Natural killer cell (primary cell): ENCODE measurements around the gene STX8. TPM values are rescaled to one million over a fixed set of nuclear protein-coding genes. Genes with fewer than 3 reads are reported as not detected.

ENCODE experiments used
- ATAC-seq, 3 donors: fragments of 150-1000 bp in 2 of 3; fragments of 200-7000 bp in 1 of 3; cut with Tn5 transposase; 1 replicate in 1 of 3; 2 replicates in 2 of 3; pipeline ENCODE4 v1.10.0; 2021; ENCODE audit warnings: mild to moderate bottlenecking in 2 of 3, moderate library complexity in 2 of 3
- DNase-seq, 2 donors: peaks; one replicate each; pipeline versions ENCODE4 v3.0.0 to v3.0.0-alpha.2; 2013 to 2021; ENCODE audit warnings: mixed read lengths in 1 of 2
- H3K27ac ChIP-seq: one replicate; pipeline ENCODE4 v1.5.1; 2013; ENCODE audit warnings: mild to moderate bottlenecking, low read length
- H3K27me3 ChIP-seq: one replicate; pipeline ENCODE4 v1.6.1; 2013; ENCODE audit warnings: low read length; ENCODE audit not compliant: control insufficient read depth, insufficient read depth
- H3K36me3 ChIP-seq: one replicate; pipeline ENCODE4 v1.6.1; 2013; ENCODE audit warnings: low read length; ENCODE audit not compliant: control insufficient read depth, insufficient read depth
- H3K4me1 ChIP-seq: one replicate; pipeline ENCODE4 v1.6.1; 2013; ENCODE audit warnings: low read length; ENCODE audit not compliant: control insufficient read depth, insufficient read depth
- H3K4me3 ChIP-seq: one replicate; pipeline ENCODE4 v1.5.1; 2013; ENCODE audit warnings: low read length
- H3K9me3 ChIP-seq: one replicate; pipeline ENCODE4 v1.6.1; 2013; ENCODE audit warnings: low read length; ENCODE audit not compliant: control insufficient read depth, insufficient read depth
- H3K27ac Mint-ChIP-seq, 2 donors: one replicate each; pipeline ENCODE4 v1.8.0; 2022; ENCODE audit warnings: mild to moderate bottlenecking in 2 of 2, mixed read lengths in 2 of 2, moderate library complexity in 1 of 2
- H3K27me3 Mint-ChIP-seq, 2 donors: one replicate each; pipeline ENCODE4 v1.8.0; 2022; ENCODE audit warnings: low read depth in 2 of 2, mixed read lengths in 2 of 2
- H3K36me3 Mint-ChIP-seq: one replicate; pipeline ENCODE4 v1.8.0; 2022; ENCODE audit warnings: mixed read lengths
- H3K4me1 Mint-ChIP-seq, 2 donors: one replicate each; pipeline ENCODE4 v1.8.0; 2022; ENCODE audit warnings: mixed read lengths in 2 of 2
- H3K4me3 Mint-ChIP-seq: one replicate; pipeline ENCODE4 v1.8.0; 2022; ENCODE audit warnings: mild to moderate bottlenecking, moderate library complexity, mixed read lengths
- H3K9me3 Mint-ChIP-seq, 2 donors: one replicate each; pipeline ENCODE4 v1.8.0; 2022; ENCODE audit warnings: mixed read lengths in 2 of 2
- WGBS: methylation state at CpG from one replicate; pipeline ENCODE4 v1.1.7; 2013; ENCODE audit warnings: missing lambda C conversion rate; ENCODE audit not compliant: insufficient coverage; 5-methylcytosine and 5-hydroxymethylcytosine counted together
- intact Hi-C: fragments of 100-400 bp; cut with micrococcal nuclease; formaldehyde crosslinking; loops from one replicate; pipeline ENCODE4 v1.14.2; 2022
- total RNA-seq, 4 donors: library from RNA; stranded (reverse); fragments of 120-200 nt in 1 of 4; gene quantifications; one replicate each; pipeline versions ENCODE4 v1.2.3 to v1.2.4, GENCODE V29; 2013 to 2022
- TF ChIP-seq, protein P1 (sequence below): fragments of 200-600 bp; IDR thresholded peaks from one replicate; pipeline ENCODE4 v1.8.0; 2022; ENCODE audit warnings: antibody characterized with exemption

The STX8 gene
- total RNA-seq, 3 donors from 2014 or later (not counting 1 experiment from before 2014, with no cell fraction given), result 96.3 to 141 (median 120) TPM

DNA sequence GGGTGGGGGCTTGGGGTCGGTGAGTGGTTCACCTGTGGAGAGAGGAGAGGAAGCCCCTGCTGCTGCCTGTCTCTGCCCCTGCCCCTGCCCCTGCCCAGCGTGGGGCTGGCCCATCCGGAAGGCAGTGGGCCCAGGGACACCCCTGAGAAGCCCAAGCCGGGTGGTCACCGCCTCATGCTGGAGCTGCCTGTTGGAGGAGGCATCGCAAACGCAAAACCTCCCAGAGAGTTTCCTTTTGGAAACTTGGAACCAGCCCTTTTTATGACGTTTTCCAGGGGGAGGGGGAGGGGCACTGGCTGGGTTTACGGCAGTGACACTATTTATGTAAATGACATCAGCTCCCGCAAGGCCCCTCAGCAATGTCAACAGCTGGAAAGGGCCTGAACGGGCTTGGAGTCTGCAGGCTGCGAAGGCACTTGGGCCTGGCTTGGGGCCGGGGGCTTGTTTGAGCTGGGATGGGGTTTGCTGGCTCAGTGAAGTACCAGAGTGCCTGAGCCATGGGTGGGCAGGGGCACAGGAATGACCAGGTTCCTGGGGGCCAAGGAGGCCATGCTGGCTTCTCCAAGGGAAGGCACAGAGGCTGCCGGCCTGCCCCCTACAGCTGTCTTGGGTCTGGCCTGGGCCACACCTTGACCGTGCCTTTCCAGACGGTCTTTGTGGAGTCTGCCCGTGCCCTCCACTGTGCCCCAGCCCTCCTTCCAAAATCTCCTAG lies 334.8 kb downstream of the STX8 start:
- intact Hi-C loops, result no loop called here
- Histone ChIP-seq H3K27me3 (no peaks in the 10 kb centered on the region), H3K4me3 (peak overlapping the region; percentile 10), H3K36me3 (no peaks in the 10 kb centered on the region), H3K9me3 (no peaks in the 10 kb centered on the region), H3K27ac (peak overlapping the region; percentile 32), H3K4me1 (peaks cover 25% of the 10 kb centered on the region)
- WGBS, result 84% methylated on average over 17 of the region's 17 CpGs
- TF ChIP-seq, protein P1, sequence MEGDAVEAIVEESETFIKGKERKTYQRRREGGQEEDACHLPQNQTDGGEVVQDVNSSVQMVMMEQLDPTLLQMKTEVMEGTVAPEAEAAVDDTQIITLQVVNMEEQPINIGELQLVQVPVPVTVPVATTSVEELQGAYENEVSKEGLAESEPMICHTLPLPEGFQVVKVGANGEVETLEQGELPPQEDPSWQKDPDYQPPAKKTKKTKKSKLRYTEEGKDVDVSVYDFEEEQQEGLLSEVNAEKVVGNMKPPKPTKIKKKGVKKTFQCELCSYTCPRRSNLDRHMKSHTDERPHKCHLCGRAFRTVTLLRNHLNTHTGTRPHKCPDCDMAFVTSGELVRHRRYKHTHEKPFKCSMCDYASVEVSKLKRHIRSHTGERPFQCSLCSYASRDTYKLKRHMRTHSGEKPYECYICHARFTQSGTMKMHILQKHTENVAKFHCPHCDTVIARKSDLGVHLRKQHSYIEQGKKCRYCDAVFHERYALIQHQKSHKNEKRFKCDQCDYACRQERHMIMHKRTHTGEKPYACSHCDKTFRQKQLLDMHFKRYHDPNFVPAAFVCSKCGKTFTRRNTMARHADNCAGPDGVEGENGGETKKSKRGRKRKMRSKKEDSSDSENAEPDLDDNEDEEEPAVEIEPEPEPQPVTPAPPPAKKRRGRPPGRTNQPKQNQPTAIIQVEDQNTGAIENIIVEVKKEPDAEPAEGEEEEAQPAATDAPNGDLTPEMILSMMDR, result no peak
- Mint-ChIP-seq H3K27ac (peak overlapping the region; percentile 23 to 85), H3K4me3 (peak overlapping the region; percentile 73), H3K27me3 (no peaks in the 10 kb centered on the region), H3K4me1 (peaks cover 17 to 26% of the 10 kb centered on the region in 2 donors), H3K9me3 (no peaks in the 10 kb centered on the region), H3K36me3 (no peaks in the 10 kb centered on the region)
- DNase-seq (peak in 1 of 2 donors; percentile 18), ATAC-seq (no peak)

DNA sequence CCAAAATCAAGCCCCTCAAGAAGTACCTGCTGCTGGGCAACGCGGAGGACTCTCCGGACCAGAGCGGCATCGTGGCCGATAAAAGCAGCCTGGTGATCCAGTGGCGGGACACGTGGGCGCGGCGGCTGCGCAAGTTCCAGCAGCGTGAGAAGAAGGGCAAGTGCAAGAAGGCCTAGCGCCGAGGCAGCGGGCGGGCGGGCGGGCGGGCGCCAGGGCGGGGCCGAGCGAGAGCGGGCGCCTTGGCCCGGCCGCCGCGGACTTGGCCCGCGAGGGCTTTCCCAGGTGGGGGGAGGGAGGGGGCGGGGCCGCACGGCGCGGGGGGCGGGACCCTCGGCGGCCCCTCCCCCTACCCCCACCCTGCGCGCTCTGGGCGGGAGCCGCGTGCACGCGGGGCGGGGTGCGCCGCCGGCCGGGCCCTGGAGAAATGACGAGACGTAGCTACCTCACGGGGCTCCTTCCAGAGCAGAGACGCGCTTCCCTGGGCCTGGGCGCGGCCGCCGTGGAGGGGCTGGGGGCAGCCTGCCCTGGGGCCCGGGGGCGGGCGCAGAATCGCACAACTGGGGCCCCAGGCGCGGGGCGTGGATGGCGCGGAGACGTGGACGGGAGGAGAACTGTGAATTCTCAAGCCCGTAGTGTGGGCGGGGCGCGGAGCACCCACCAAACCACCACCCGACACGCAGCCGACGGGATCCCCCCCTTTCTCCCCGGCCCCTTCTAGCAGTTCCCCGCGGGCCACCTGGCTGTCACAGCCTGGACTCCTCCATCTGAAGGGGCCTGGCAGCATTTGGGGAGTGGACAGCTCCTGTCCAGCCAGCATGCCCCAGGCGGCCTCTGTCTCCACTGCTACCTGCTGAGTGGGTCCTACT lies 335.6 kb downstream of the STX8 start:
- H3K9me3 Mint-ChIP-seq, result no peaks in the 10 kb centered on the region
- TF ChIP-seq, protein P1, result no peak
- DNase-seq, result peak; percentile 68 to 83
- peak; percentile 83 to 91 (median 84) for ATAC-seq
- WGBS, result 2% methylated on average over 71 of the region's 84 CpGs
- peak overlapping the region; percentile 64 to 85 for H3K27ac Mint-ChIP-seq
- H3K27ac ChIP-seq, result peak overlapping the region; percentile 36
- H3K36me3 ChIP-seq, result no peaks in the 10 kb centered on the region
- peaks cover 25% of the 10 kb centered on the region for H3K4me1 ChIP-seq
- peak overlapping the region; percentile 58 for H3K4me3 ChIP-seq
- no peaks in the 10 kb centered on the region for H3K36me3 Mint-ChIP-seq
- peaks cover 17 to 26% of the 10 kb centered on the region in 2 donors for H3K4me1 Mint-ChIP-seq
- intact Hi-C loops, result no loop called here
- H3K27me3 Mint-ChIP-seq, result no peaks in the 10 kb centered on the region
- no peaks in the 10 kb centered on the region for H3K27me3 ChIP-seq
- peak overlapping the region; percentile 85 for H3K4me3 Mint-ChIP-seq
- H3K9me3 ChIP-seq, result no peaks in the 10 kb centered on the region

DNA sequence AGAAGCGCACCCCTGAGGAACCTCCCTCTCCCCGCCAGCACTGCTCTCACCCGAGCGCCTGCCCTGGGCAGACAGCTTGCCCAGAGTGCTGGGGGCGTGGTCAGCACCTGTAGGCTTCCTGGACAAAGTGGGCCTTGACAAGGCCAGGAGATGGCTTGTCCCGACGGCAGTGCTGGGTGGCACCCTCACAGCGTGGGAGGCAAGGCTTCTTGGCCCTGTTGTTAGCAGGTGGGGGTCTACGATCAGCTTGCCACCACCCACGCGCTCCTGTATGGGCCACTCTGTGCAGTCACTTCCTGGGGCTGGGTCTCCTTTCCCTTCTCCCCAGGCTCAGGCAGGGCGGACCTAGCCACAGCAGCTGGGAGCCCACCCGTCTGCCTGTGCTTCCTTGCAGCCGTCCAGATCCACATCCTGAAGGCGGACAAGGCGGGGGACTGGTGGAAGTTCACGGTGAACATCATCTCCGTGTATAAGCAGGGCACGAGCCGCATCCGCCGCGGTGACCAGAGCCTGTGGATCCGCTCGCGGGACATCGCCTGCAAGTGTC lies 336.3 kb downstream of the STX8 start:
- H3K4me1 ChIP-seq, result peaks cover 25% of the 10 kb centered on the region
- intact Hi-C loops, result no loop called here
- no peaks in the 10 kb centered on the region for H3K36me3 ChIP-seq
- DNase-seq, result no peak
- peak overlapping the region; percentile 36 for H3K27ac ChIP-seq
- no peaks in the 10 kb centered on the region for H3K36me3 Mint-ChIP-seq
- H3K27me3 ChIP-seq, result no peaks in the 10 kb centered on the region
- H3K4me3 Mint-ChIP-seq, result peak overlapping the region; percentile 85
- H3K4me3 ChIP-seq, result peak overlapping the region; percentile 58
- ATAC-seq, result peak in 2 of 3 donors; percentile 1 to 2
- H3K27ac Mint-ChIP-seq, result peak overlapping the region; percentile 64 to 85
- H3K9me3 Mint-ChIP-seq, result no peaks in the 10 kb centered on the region
- H3K27me3 Mint-ChIP-seq, result no peaks in the 10 kb centered on the region
- H3K4me1 Mint-ChIP-seq, result peaks cover 17 to 26% of the 10 kb centered on the region in 2 donors
- TF ChIP-seq, protein P1, result no peak
- WGBS, result 15% methylated on average over 27 of the region's 27 CpGs
- no peaks in the 10 kb centered on the region for H3K9me3 ChIP-seq
